HepG2 (cell line): ENCODE data around the gene DNPH1. TPM values are rescaled to one million over a fixed set of nuclear protein-coding genes. Genes with fewer than 3 reads are reported as not detected.

Experiments used
- ARHGAP35 ChIP-seq: sonication (generic); formaldehyde crosslinking; IDR thresholded peaks from 2 replicates; pipeline ENCODE4 v1.9.0; 2022; ENCODE audit warnings: mild to moderate bottlenecking, inconsistent platforms, moderate library complexity, missing genetic modification reagents, borderline replicate concordance
- DMAP1 ChIP-seq: IDR thresholded peaks from 2 replicates; pipeline ENCODE4 v1.6.1; 2016
- DNMT1 ChIP-seq: sonication (generic); formaldehyde crosslinking; IDR thresholded peaks from 2 replicates; pipeline ENCODE4 v1.5.1; 2020; ENCODE audit warnings: mild to moderate bottlenecking, missing genetic modification reagents
- DR1 ChIP-seq: sonication (generic); formaldehyde crosslinking; IDR thresholded peaks from 2 replicates; pipeline ENCODE4 v1.8.0; 2021; ENCODE audit warnings: mild to moderate bottlenecking, missing genetic modification reagents, inconsistent platforms
- E2F1 ChIP-seq: sonication (generic); formaldehyde crosslinking; IDR thresholded peaks from 2 replicates; pipeline ENCODE4 v1.5.0; 2020; ENCODE audit warnings: missing genetic modification reagents
- E2F2 ChIP-seq: sonication (generic); formaldehyde crosslinking; IDR thresholded peaks from 2 replicates; pipeline ENCODE4 v1.4.0; 2020; ENCODE audit warnings: missing genetic modification reagents, borderline replicate concordance
- FOXP1 ChIP-seq, 2 experiments: fragments of 450-650 bp in 1 of 2; IDR thresholded peaks; 2 replicates each; pipeline ENCODE4 v1.6.1; 2017 to 2018; ENCODE audit warnings: antibody characterized with exemption in 1 of 2
- HIVEP1 ChIP-seq: sonication (generic); formaldehyde crosslinking; IDR thresholded peaks from 2 replicates; pipeline ENCODE4 v1.4.0; 2020; ENCODE audit warnings: mild to moderate bottlenecking, missing genetic modification reagents
- HNF1B ChIP-seq: sonication (generic); formaldehyde crosslinking; IDR thresholded peaks from 2 replicates; pipeline ENCODE4 v1.5.1; 2020; ENCODE audit warnings: mild to moderate bottlenecking, moderate library complexity, missing genetic modification reagents
- NRL ChIP-seq: sonication (generic); formaldehyde crosslinking; IDR thresholded peaks from 2 replicates; pipeline ENCODE4 v1.5.0; 2020; ENCODE audit warnings: missing genetic modification reagents, mild to moderate bottlenecking, moderate library complexity, borderline replicate concordance
- POGK ChIP-seq: sonication (generic); formaldehyde crosslinking; conservative IDR thresholded peaks from 2 replicates; pipeline ENCODE4 v1.8.0; 2022; ENCODE audit warnings: mild to moderate bottlenecking, moderate library complexity, missing genetic modification reagents
- STAT6 ChIP-seq: sonication (generic); formaldehyde crosslinking; IDR thresholded peaks from 2 replicates; pipeline ENCODE4 v1.4.0; 2020; ENCODE audit warnings: missing genetic modification reagents, mild to moderate bottlenecking, borderline replicate concordance
- TFAP4 ChIP-seq: sonication (generic); IDR thresholded peaks from 2 replicates; pipeline ENCODE4 v1.6.1; 2016; ENCODE audit warnings: low read depth, borderline replicate concordance
- ZBTB39 ChIP-seq: sonication (generic); formaldehyde crosslinking; IDR thresholded peaks from 2 replicates; pipeline ENCODE4 v1.5.0; 2020; ENCODE audit warnings: missing genetic modification reagents
- ZEB1 ChIP-seq: IDR thresholded peaks from 2 replicates; pipeline ENCODE4 v1.6.1; 2012; ENCODE audit warnings: mild to moderate bottlenecking, low read depth, inconsistent platforms; ENCODE audit not compliant: insufficient replicate concordance
- polyA plus RNA-seq, 8 experiments: library from polyadenylated mRNA; depleted of rRNA in 3 of 8; stranded (reverse) in 7 of 8; unstranded in 1 of 8; fragments of >200 nt; fragmentation: Illumina TruSeq in 4 of 8; extraction: Trizol in 4 of 8; gene quantifications; 2 replicates each; pipeline versions ENCODE4 v1.2.1 to v1.2.3, GENCODE V29; 2011 to 2016; ENCODE audit warnings: low read depth in 4 of 8, missing spikeins in 1 of 8, mixed read lengths in 1 of 8; ENCODE audit not compliant: insufficient read depth in 1 of 8
- total RNA-seq, 5 experiments: library from RNA; depleted of rRNA; stranded (reverse); fragments of >200 nt; fragmentation: Illumina TruSeq; extraction: Trizol; gene quantifications; 2 replicates each; pipeline ENCODE4 v1.2.3, GENCODE V29; 2016; ENCODE audit warnings: low read depth in 1 of 5

Gene DNPH1
- total and polyA plus RNA-seq, 2 of the 13 experiments (the other 11 are each of a cell fraction or from before 2014, with no cell fraction given) = 56.5 to 75.1 TPM

GRCh38 chr6:43228951-43229802 lies at the start of gene DNPH1 (continued):
- TF ChIP-seq ZBTB39 (CRISPR knock-in tag) = no peak
- TF ChIP-seq DMAP1 (CRISPR knock-in tag) = peak; percentile 95
- 0 out of 2 replicates have a peak, but pooled peaks have one; percentile 71 for TF ChIP-seq ARHGAP35 (CRISPR knock-in tag)
- TF ChIP-seq POGK (CRISPR knock-in tag) = peak; percentile 89
- no peak for TF ChIP-seq ZEB1
- TF ChIP-seq HNF1B = peak; percentile 51; the same call in 1 of the 2 replicates
- peak; percentile 69; the same call in 1 of the 2 replicates for TF ChIP-seq NRL (CRISPR knock-in tag)
- TF ChIP-seq STAT6 = no peak
- peak; percentile 91; the same call in 1 of the 2 replicates for TF ChIP-seq E2F2 (CRISPR knock-in tag)
- TF ChIP-seq FOXP1 (IDR thresholded peaks at IDR 0.05) = no peak
- no peak for TF ChIP-seq FOXP1 (CRISPR knock-in tag; IDR thresholded peaks at IDR 0.05)
- no peak for TF ChIP-seq DR1 (CRISPR knock-in tag)
- TF ChIP-seq HIVEP1 (CRISPR knock-in tag) = no peak
- no peak; the same call in 1 of the 2 replicates for TF ChIP-seq TFAP4
- peak; percentile 74 for TF ChIP-seq E2F1
- peak; percentile 78 for TF ChIP-seq DNMT1 (CRISPR knock-in tag)
